H1 (cell line): ENCODE measurements around the gene APOO. TPM values are rescaled to one million over a fixed set of nuclear protein-coding genes. Genes with fewer than 3 reads are reported as not detected.

Experiments used
- CTCF ChIA-PET: fragments of 300-600 bp; sonication (Branson Sonifier 250); formaldehyde crosslinking; loops from one replicate; lab custom pipeline; 2021; ENCODE audit not compliant: partially characterized antibody; lab: Charles Lee
- POLR2A ChIA-PET: fragments of 300-600 bp; sonication (Branson Sonifier 250); formaldehyde crosslinking; loops from one replicate; lab custom pipeline; 2021; ENCODE audit warnings: inconsistent platforms; ENCODE audit not compliant: partially characterized antibody; lab: Charles Lee
- DNase-seq, 2 experiments: peaks; one replicate each; pipeline versions ENCODE4 v3.0.0 to v3.0.0-alpha.2; 2010 to 2022; ENCODE audit warnings: low spot score in 2 of 2, low read depth in 1 of 2, mixed read lengths in 1 of 2
- FAIRE-seq: peaks from 2 replicates; lab custom pipeline; 2011; peaks lifted over from hg19 to GRCh38; lab: Jason Lieb, UNC
- H2AFZ ChIP-seq: 2 replicates; pipeline ENCODE4 v1.8.1; 2012; ENCODE audit warnings: low read length, inconsistent platforms
- H2AK5ac ChIP-seq: 2 replicates; pipeline ENCODE4 v1.6.1; 2013; ENCODE audit warnings: low read depth, low read length
- H2BK120ac ChIP-seq: replicated peaks from 2 replicates; pipeline ENCODE3; 2013; ENCODE audit warnings: low read depth, low read length, inconsistent platforms
- H2BK12ac ChIP-seq: 2 replicates; pipeline ENCODE4 v1.6.1; 2013; ENCODE audit warnings: low read depth, low read length
- H2BK15ac ChIP-seq: 2 replicates; pipeline ENCODE4 v1.6.1; 2013; ENCODE audit warnings: low read length
- H2BK20ac ChIP-seq: 2 replicates; pipeline ENCODE4 v1.6.1; 2013; ENCODE audit warnings: low read length
- H2BK5ac ChIP-seq: 2 replicates; pipeline ENCODE4 v1.6.1; 2013; ENCODE audit warnings: low read depth, low read length
- H3K14ac ChIP-seq: 2 replicates; pipeline ENCODE4 v1.6.1; 2013; ENCODE audit warnings: inconsistent platforms; ENCODE audit not compliant: insufficient read length
- H3K18ac ChIP-seq: 2 replicates; pipeline ENCODE4 v1.6.1; 2013; ENCODE audit warnings: low read length; ENCODE audit errors: extremely low read depth
- H3K23ac ChIP-seq: 2 replicates; pipeline ENCODE4 v1.6.1; 2013; ENCODE audit warnings: inconsistent platforms; ENCODE audit not compliant: insufficient read length
- H3K23me2 ChIP-seq: 2 replicates; pipeline ENCODE4 v1.6.1; 2013; ENCODE audit warnings: low read depth, low read length
- H3K27ac ChIP-seq: 2 replicates; pipeline ENCODE4 v1.6.1; 2011; ENCODE audit warnings: low read depth, low read length, inconsistent platforms
- H3K27me3 ChIP-seq, 4 experiments: replicated peaks in 1 of 4; 1 replicate in 1 of 4; 2 replicates in 3 of 4; pipeline versions ENCODE4 v1.6.1 to v1.8.1; 2011 to 2013; ENCODE audit warnings: low read length in 3 of 4, mild to moderate bottlenecking in 3 of 4, inconsistent platforms in 2 of 4, mixed read lengths in 2 of 4, moderate library complexity in 1 of 4; ENCODE audit not compliant: control insufficient read depth in 3 of 4, insufficient read depth in 3 of 4; ENCODE audit errors: extremely low read depth in 1 of 4
- H3K36me3 ChIP-seq, 4 experiments: 2 replicates each; pipeline versions ENCODE4 v1.6.1 to v1.8.1; 2011 to 2013; ENCODE audit warnings: mild to moderate bottlenecking in 4 of 4, low read length in 3 of 4, moderate library complexity in 2 of 4, control low read depth in 1 of 4, inconsistent platforms in 1 of 4; ENCODE audit not compliant: insufficient read depth in 4 of 4, control insufficient read depth in 2 of 4
- H3K4ac ChIP-seq: replicated peaks from 2 replicates; pipeline ENCODE3; 2013; ENCODE audit warnings: low read length, low read depth, mixed read lengths, inconsistent platforms; ENCODE audit not compliant: insufficient read length
- H3K4me1 ChIP-seq, 4 experiments: replicated peaks in 1 of 4; 1 replicate in 1 of 4; 2 replicates in 3 of 4; pipeline versions ENCODE4 v1.6.1 to v1.8.1; 2011 to 2013; ENCODE audit warnings: low read length in 3 of 4, inconsistent platforms in 2 of 4, mixed read lengths in 1 of 4; ENCODE audit not compliant: insufficient read depth in 4 of 4, control insufficient read depth in 3 of 4
- H3K4me2 ChIP-seq, 2 experiments: 2 replicates each; pipeline versions ENCODE4 v1.6.1 to v1.8.1; 2011 to 2013; ENCODE audit warnings: low read depth in 2 of 2, low read length in 2 of 2, control low read depth in 1 of 2, inconsistent platforms in 1 of 2, mild to moderate bottlenecking in 1 of 2; ENCODE audit not compliant: insufficient read depth in 1 of 2
- H3K4me3 ChIP-seq, 4 experiments: fragments of 200-600, 300-600 bp in 1 of 4; sonication (generic), shearing (Covaris generic), sonication (Bioruptor Twin) in 1 of 4; 2 replicates each; pipeline versions ENCODE4 v1.5.1 to v1.8.1; 2011 to 2016; ENCODE audit warnings: low read length in 4 of 4, low read depth in 3 of 4, control low read depth in 2 of 4, inconsistent platforms in 2 of 4, mild to moderate bottlenecking in 2 of 4, mixed read lengths in 1 of 4, moderate library complexity in 1 of 4; ENCODE audit not compliant: insufficient read depth in 2 of 4; ENCODE audit errors: extremely low read depth in 1 of 4
- H3K56ac ChIP-seq: replicated peaks from 2 replicates; pipeline ENCODE3; 2013; ENCODE audit warnings: low read depth, mild to moderate bottlenecking, mixed read lengths, low read length, inconsistent platforms; ENCODE audit not compliant: insufficient read length
- H3K79me1 ChIP-seq: 2 replicates; pipeline ENCODE4 v1.6.1; 2013; ENCODE audit warnings: low read depth, low read length, control low read depth
- H3K79me2 ChIP-seq, 2 experiments: 2 replicates each; pipeline versions ENCODE4 v1.6.1 to v1.8.1; 2012 to 2013; ENCODE audit warnings: low read length in 2 of 2, mild to moderate bottlenecking in 2 of 2, inconsistent platforms in 1 of 2; ENCODE audit not compliant: insufficient read depth in 2 of 2, control insufficient read depth in 1 of 2
- H3K9ac ChIP-seq, 4 experiments: replicated peaks in 1 of 4; 1 replicate in 1 of 4; 2 replicates in 3 of 4; pipeline versions ENCODE4 v1.6.1 to v1.8.1; 2011 to 2013; ENCODE audit warnings: low read depth in 3 of 4, low read length in 3 of 4, control low read depth in 2 of 4, mild to moderate bottlenecking in 2 of 4, moderate library complexity in 2 of 4, inconsistent platforms in 1 of 4; ENCODE audit errors: extremely low read depth in 1 of 4
- H3K9me3 ChIP-seq, 2 experiments: 2 replicates each; pipeline versions ENCODE4 v1.6.1 to v1.8.1; 2012 to 2013; ENCODE audit warnings: mild to moderate bottlenecking in 2 of 2, moderate library complexity in 2 of 2, control low read depth in 1 of 2, inconsistent platforms in 1 of 2, low read depth in 1 of 2, low read length in 1 of 2, mixed read lengths in 1 of 2; ENCODE audit not compliant: insufficient read depth in 2 of 2
- H4K20me1 ChIP-seq, 2 experiments: replicated peaks in 1 of 2; 2 replicates each; pipeline versions ENCODE3 to v1.8.1; 2011 to 2013; ENCODE audit warnings: inconsistent platforms in 2 of 2, low read length in 2 of 2, mild to moderate bottlenecking in 1 of 2; ENCODE audit not compliant: insufficient read depth in 2 of 2, control insufficient read depth in 1 of 2
- H4K5ac ChIP-seq: 2 replicates; pipeline ENCODE4 v1.6.1; 2013; ENCODE audit warnings: low read length, low read depth, mixed read lengths, inconsistent platforms; ENCODE audit not compliant: insufficient read length
- H4K8ac ChIP-seq: 2 replicates; pipeline ENCODE4 v1.8.0; 2013; ENCODE audit warnings: mild to moderate bottlenecking, moderate library complexity, low read length, inconsistent platforms; ENCODE audit not compliant: insufficient read depth; ENCODE audit errors: extremely low read depth
- H4K91ac ChIP-seq: replicated peaks from 2 replicates; pipeline ENCODE3; 2013; ENCODE audit warnings: low read length, mixed read lengths, inconsistent platforms; ENCODE audit not compliant: insufficient read length
- BCL11A ChIP-seq, 2 experiments: IDR thresholded peaks; one replicate each; pipeline ENCODE4 v1.6.1; 2011; ENCODE audit warnings: low read depth in 2 of 2, low read length in 2 of 2, mild to moderate bottlenecking in 2 of 2
- EGR1 ChIP-seq: IDR thresholded peaks from 2 replicates; pipeline ENCODE4 v1.6.1; 2011; ENCODE audit warnings: low read depth, low read length, borderline replicate concordance
- EP300 ChIP-seq, 2 experiments: IDR thresholded peaks; 1 replicate in 1 of 2; 2 replicates in 1 of 2; pipeline ENCODE4 v1.6.1; 2011 to 2012; ENCODE audit warnings: low read depth in 2 of 2, low read length in 2 of 2, mild to moderate bottlenecking in 2 of 2, borderline replicate concordance in 1 of 2, inconsistent platforms in 1 of 2, moderate library complexity in 1 of 2
- FOSL1 ChIP-seq: IDR thresholded peaks from 2 replicates; pipeline ENCODE4 v1.6.1; 2011; ENCODE audit warnings: mild to moderate bottlenecking, low read depth, low read length, moderate library complexity; ENCODE audit not compliant: insufficient read depth
- GTF2F1 ChIP-seq: IDR thresholded peaks from 2 replicates; pipeline ENCODE4 v1.6.1; 2012; ENCODE audit warnings: low read depth, low read length, improper control_type of control experiment, borderline replicate concordance
- HDAC6 ChIP-seq: IDR thresholded peaks from one replicate; pipeline ENCODE4 v1.7.1; 2012; ENCODE audit warnings: low read depth, mild to moderate bottlenecking, inconsistent platforms, low read length, moderate library complexity
- MAX ChIP-seq: IDR thresholded peaks from 2 replicates; pipeline ENCODE4 v1.6.1; 2012; ENCODE audit warnings: inconsistent platforms
- NANOG ChIP-seq: IDR thresholded peaks from 2 replicates; pipeline ENCODE4 v1.6.1; 2011; ENCODE audit warnings: low read length, low read depth, mild to moderate bottlenecking, inconsistent platforms; ENCODE audit not compliant: insufficient read depth, poor library complexity, severe bottlenecking
- NRF1 ChIP-seq: IDR thresholded peaks from 2 replicates; pipeline ENCODE4 v1.6.1; 2011; ENCODE audit warnings: mild to moderate bottlenecking, low read depth, low read length, improper control_type of control experiment
- POLR2AphosphoS5 ChIP-seq: IDR thresholded peaks from 2 replicates; pipeline ENCODE4 v1.6.1; 2011; ENCODE audit warnings: low read depth, low read length
- RFX5 ChIP-seq: IDR thresholded peaks from 2 replicates; pipeline ENCODE4 v1.6.1; 2011; ENCODE audit warnings: low read depth, low read length, improper control_type of control experiment, borderline replicate concordance
- SP2 ChIP-seq: IDR thresholded peaks from 2 replicates; pipeline ENCODE4 v1.6.1; 2012; ENCODE audit warnings: mild to moderate bottlenecking, low read length, inconsistent platforms
- SRF ChIP-seq: IDR thresholded peaks from 2 replicates; pipeline ENCODE4 v1.6.1; 2011; ENCODE audit warnings: mild to moderate bottlenecking, low read depth, low read length, moderate library complexity
- TEAD4 ChIP-seq: IDR thresholded peaks from 2 replicates; pipeline ENCODE4 v1.6.1; 2012; ENCODE audit warnings: low read depth, low read length, inconsistent platforms, mixed read lengths
- polyA plus RNA-seq, 7 experiments: library from polyadenylated mRNA; depleted of rRNA in 3 of 7; stranded (reverse) in 5 of 7; unstranded in 2 of 7; fragments of >200 nt in 5 of 7; fragments of 200-250 nt in 2 of 7; gene quantifications; 1 replicate in 5 of 7; 2 replicates in 1 of 7; 4 replicates in 1 of 7; pipeline versions ENCODE4 v1.2.1 to v1.2.3, GENCODE V29; 2011 to 2013; ENCODE audit warnings: missing spikeins in 2 of 7, mixed read lengths in 2 of 7
- total RNA-seq: library from RNA; stranded (reverse); fragmentation: NEBNext Ultra II Directional; extraction: Animal tissue kit (Norgen Biotek cat#: 25700); gene quantifications from 2 replicates; pipeline ENCODE4 v1.2.1, GENCODE V29; 2021

The APOO gene
- total and polyA plus RNA-seq, 2 of the 8 experiments (the other 6 are each of a cell fraction or from before 2014, with no cell fraction given): 25.7 to 45.0 TPM

GRCh38 chrX:23857363-23857762, 50.4 kb downstream of the APOO start:
- CTCF ChIA-PET: no interaction called here
- Histone ChIP-seq H2BK15ac (no peak overlapping the region), H2AFZ (no peak overlapping the region), H2BK20ac (no peak overlapping the region), H3K14ac (no peak overlapping the region), H3K36me3 (peaks cover 0 to 3% (median 0%) of the 10 kb centered on the region in 4 experiments; a peak in 1 of 8 replicates), H3K4ac (no peak overlapping the region), H3K9me3 (no peaks in the 10 kb centered on the region), H3K9ac (no peak overlapping the region), H3K4me3 (no peak overlapping the region), H3K79me1 (no peaks in the 10 kb centered on the region), H4K20me1 (no peaks in the 10 kb centered on the region), H4K91ac (no peak overlapping the region), H3K56ac (no peak overlapping the region), H3K27ac (no peak overlapping the region), H3K4me1 (no peaks in the 10 kb centered on the region), H3K23me2 (no peaks in the 10 kb centered on the region), H4K8ac (no peak overlapping the region), H3K18ac (no peak overlapping the region), H3K79me2 (no peaks in the 10 kb centered on the region), H2AK5ac (no peak overlapping the region), H2BK12ac (no peak overlapping the region), H3K4me2 (no peak overlapping the region), H3K23ac (no peak overlapping the region), H2BK120ac (no peak overlapping the region), H3K27me3 (no peaks in the 10 kb centered on the region), H2BK5ac (no peak overlapping the region), H4K5ac (no peak overlapping the region)
- POLR2A ChIA-PET: interaction anchor here (0.6 kb wide), 1 partner anchor 30 kb away, joined by 3 read pairs; no protein-coding TSS in a partner anchor
- DNase-seq (no peak), FAIRE-seq (no peak)
- TF ChIP-seq FOSL1: no peak
- TF ChIP-seq SRF: no peak
- TF ChIP-seq NANOG: no peak
- no peak for TF ChIP-seq SP2
- TF ChIP-seq POLR2AphosphoS5: no peak
- TF ChIP-seq NRF1: no peak
- no peak for TF ChIP-seq EP300 (IDR thresholded peaks at IDR 0.05; ENCODE audit: borderline replicate concordance in 1 of 2, low read depth in 2 of 2, low read length in 2 of 2)
- TF ChIP-seq RFX5: no peak
- no peak for TF ChIP-seq MAX
- TF ChIP-seq EGR1: no peak
- TF ChIP-seq GTF2F1: no peak
- TF ChIP-seq TEAD4: no peak
- no peak for TF ChIP-seq BCL11A (IDR thresholded peaks at IDR 0.05; ENCODE audit: low read depth in 2 of 2, low read length in 2 of 2)
- TF ChIP-seq HDAC6: no peak
